ENCODE results near the gene CERS1. TPM values are rescaled to one million over a fixed set of nuclear protein-coding genes. Genes with fewer than 3 reads are reported as not detected.

The CERS1 gene
- polyA plus RNA-seq (2012; ENCODE audit: missing spikeins): 0.15 TPM

- no peak for TF ChIP-seq POLR2AphosphoS5 (IDR thresholded peaks at IDR 0.05; ENCODE audit: low read depth, low read length)
- TF ChIP-seq POLR2A (IDR thresholded peaks at IDR 0.05; ENCODE audit: low read depth, low read length): no peak
- no peak for TF ChIP-seq TAF1 (IDR thresholded peaks at IDR 0.05; ENCODE audit: borderline replicate concordance, low read depth, low read length)
- FAIRE-seq (no peak), DNase-seq (ENCODE audit: insufficient read length) (no peak)
These were observed at the start of gene CERS1 for GRCh38 chr19:18895824-18896341. TSS of gene CERS1 (minus strand) at chr19:18896158. CDS start at chr19:18896072, 86 bp downstream.

- DNase-seq (ENCODE audit: insufficient read length) (no peak), FAIRE-seq (no peak)
- TF ChIP-seq POLR2A (IDR thresholded peaks at IDR 0.05; ENCODE audit: low read depth, low read length): no peak
- no peak for TF ChIP-seq POLR2AphosphoS5 (IDR thresholded peaks at IDR 0.05; ENCODE audit: low read depth, low read length)
- TF ChIP-seq TAF1 (IDR thresholded peaks at IDR 0.05; ENCODE audit: borderline replicate concordance, low read depth, low read length): no peak
These were observed 49.3 kb upstream of the CERS1 start for GRCh38 chr19:18945297-18945696.

GRCh38 chr19:18943465-18943864 lies 47.5 kb upstream of the CERS1 start:
- TF ChIP-seq TAF1 (IDR thresholded peaks at IDR 0.05; ENCODE audit: borderline replicate concordance, low read depth, low read length) (no peak), POLR2AphosphoS5 (IDR thresholded peaks at IDR 0.05; ENCODE audit: low read depth, low read length) (no peak), POLR2A (IDR thresholded peaks at IDR 0.05; ENCODE audit: low read depth, low read length) (no peak)
- FAIRE-seq (no peak), DNase-seq (ENCODE audit: insufficient read length) (no peak)

GRCh38 chr19:18942692-18943091 lies 46.7 kb upstream of the CERS1 start:
- no peak for DNase-seq (ENCODE audit: insufficient read length)
- no peak for FAIRE-seq
- TF ChIP-seq POLR2A (IDR thresholded peaks at IDR 0.05; ENCODE audit: low read depth, low read length) (no peak), TAF1 (IDR thresholded peaks at IDR 0.05; ENCODE audit: borderline replicate concordance, low read depth, low read length) (no peak), POLR2AphosphoS5 (IDR thresholded peaks at IDR 0.05; ENCODE audit: low read depth, low read length) (no peak)

GRCh38 chr19:18941628-18942354 lies 45.8 kb upstream of the CERS1 start:
- TF ChIP-seq POLR2AphosphoS5 (IDR thresholded peaks at IDR 0.05; ENCODE audit: low read depth, low read length): no peak
- no peak for TF ChIP-seq POLR2A (IDR thresholded peaks at IDR 0.05; ENCODE audit: low read depth, low read length)
- no peak for TF ChIP-seq TAF1 (IDR thresholded peaks at IDR 0.05; ENCODE audit: borderline replicate concordance, low read depth, low read length)
- no peak for DNase-seq (ENCODE audit: insufficient read length)
- FAIRE-seq: no peak

- no peak for TF ChIP-seq POLR2AphosphoS5 (IDR thresholded peaks at IDR 0.05; ENCODE audit: low read depth, low read length)
- TF ChIP-seq TAF1 (IDR thresholded peaks at IDR 0.05; ENCODE audit: borderline replicate concordance, low read depth, low read length): no peak
- no peak for TF ChIP-seq POLR2A (IDR thresholded peaks at IDR 0.05; ENCODE audit: low read depth, low read length)
- FAIRE-seq (no peak), DNase-seq (ENCODE audit: insufficient read length) (peak; percentile 90)
These were observed 45.0 kb upstream of the CERS1 start, which contains the start of gene HOMER3 for GRCh38 chr19:18940769-18941627. TSS of gene HOMER3 (minus strand) at chr19:18941217. CDS start at chr19:18938982, 2,235 bp downstream.

GRCh38 chr19:18939922-18940768 lies 44.2 kb upstream of the CERS1 start:
- DNase-seq (ENCODE audit: insufficient read length): no peak
- TF ChIP-seq POLR2AphosphoS5 (IDR thresholded peaks at IDR 0.05; ENCODE audit: low read depth, low read length) (no peak), TAF1 (IDR thresholded peaks at IDR 0.05; ENCODE audit: borderline replicate concordance, low read depth, low read length) (no peak)
- FAIRE-seq: no peak

GRCh38 chr19:18939163-18939562 lies 43.2 kb upstream of the CERS1 start:
- DNase-seq (ENCODE audit: insufficient read length): no peak
- no peak for FAIRE-seq
- TF ChIP-seq TAF1 (IDR thresholded peaks at IDR 0.05; ENCODE audit: borderline replicate concordance, low read depth, low read length): no peak
- no peak for TF ChIP-seq POLR2AphosphoS5 (IDR thresholded peaks at IDR 0.05; ENCODE audit: low read depth, low read length)
- no peak for TF ChIP-seq POLR2A (IDR thresholded peaks at IDR 0.05; ENCODE audit: low read depth, low read length)

GRCh38 chr19:18933297-18933696 lies 37.3 kb upstream of the CERS1 start:
- DNase-seq (ENCODE audit: insufficient read length) (no peak), FAIRE-seq (no peak)
- TF ChIP-seq POLR2A (IDR thresholded peaks at IDR 0.05; ENCODE audit: low read depth, low read length) (no peak), TAF1 (IDR thresholded peaks at IDR 0.05; ENCODE audit: borderline replicate concordance, low read depth, low read length) (no peak), POLR2AphosphoS5 (IDR thresholded peaks at IDR 0.05; ENCODE audit: low read depth, low read length) (no peak)

- DNase-seq (ENCODE audit: insufficient read length): peak; percentile 89
- TF ChIP-seq POLR2AphosphoS5 (IDR thresholded peaks at IDR 0.05; ENCODE audit: low read depth, low read length): no peak
- no peak for TF ChIP-seq TAF1 (IDR thresholded peaks at IDR 0.05; ENCODE audit: borderline replicate concordance, low read depth, low read length)
- no peak for TF ChIP-seq POLR2A (IDR thresholded peaks at IDR 0.05; ENCODE audit: low read depth, low read length)
- peak; percentile 60 for FAIRE-seq
These were observed 36.4 kb upstream of the CERS1 start for GRCh38 chr19:18932216-18932841.
